ENCODE measurements around the gene RRBP1.

The RRBP1 gene

GRCh38 chr20:17682103-17682888 lies at the start of gene RRBP1:
Gene RRBP1, minus strand, starts transcription at chr20:17682242. Its CDS starts 21,735 bp downstream, at chr20:17660507.
- Histone ChIP-seq H3K9me3 (ENCODE audit: severe bottlenecking) (no peaks in the 10 kb centered on the region), H3K36me3 (ENCODE audit: low read depth) (peaks cover 29% of the 10 kb centered on the region), H3K27ac (ENCODE audit: poor library complexity, severe bottlenecking) (peak within 1 kb of the TSS; percentile 89), H3K27me3 (ENCODE audit: insufficient read depth, poor library complexity, severe bottlenecking) (peaks cover 3% of the 10 kb centered on the region), H3K4me3 (ENCODE audit: severe bottlenecking) (peak within 1 kb of the TSS; percentile 86), H3K4me1 (ENCODE audit: insufficient read depth, poor library complexity, severe bottlenecking) (peaks cover 7% of the 10 kb centered on the region)
- DNase-seq (ENCODE audit: low spot score) (peak; percentile 99), ATAC-seq (ENCODE audit: low read depth) (peak; percentile 95)
- TF ChIP-seq CTCF (IDR thresholded peaks at IDR 0.05; ENCODE audit: poor library complexity, severe bottlenecking): peak; percentile 77

- ATAC-seq (ENCODE audit: low read depth) (no peak), DNase-seq (ENCODE audit: low spot score) (no peak)
- Histone ChIP-seq H3K4me3 (ENCODE audit: severe bottlenecking) (no peak overlapping the region), H3K36me3 (ENCODE audit: low read depth) (no peaks in the 10 kb centered on the region), H3K4me1 (ENCODE audit: insufficient read depth, poor library complexity, severe bottlenecking) (no peaks in the 10 kb centered on the region), H3K27ac (ENCODE audit: poor library complexity, severe bottlenecking) (no peak overlapping the region), H3K27me3 (ENCODE audit: insufficient read depth, poor library complexity, severe bottlenecking) (no peaks in the 10 kb centered on the region), H3K9me3 (ENCODE audit: severe bottlenecking) (no peaks in the 10 kb centered on the region)
- TF ChIP-seq CTCF (IDR thresholded peaks at IDR 0.05; ENCODE audit: poor library complexity, severe bottlenecking): no peak
Observed at GRCh38 chr20:17731233-17731632, 49.2 kb upstream of the RRBP1 start.

GRCh38 chr20:17730071-17730470 lies 48.0 kb upstream of the RRBP1 start:
- no peak for TF ChIP-seq CTCF (IDR thresholded peaks at IDR 0.05; ENCODE audit: poor library complexity, severe bottlenecking)
- Histone ChIP-seq H3K4me3 (ENCODE audit: severe bottlenecking) (no peak overlapping the region), H3K27me3 (ENCODE audit: insufficient read depth, poor library complexity, severe bottlenecking) (no peaks in the 10 kb centered on the region), H3K9me3 (ENCODE audit: severe bottlenecking) (no peaks in the 10 kb centered on the region), H3K36me3 (ENCODE audit: low read depth) (no peaks in the 10 kb centered on the region), H3K27ac (ENCODE audit: poor library complexity, severe bottlenecking) (no peak overlapping the region), H3K4me1 (ENCODE audit: insufficient read depth, poor library complexity, severe bottlenecking) (no peaks in the 10 kb centered on the region)
- DNase-seq (ENCODE audit: low spot score) (no peak), ATAC-seq (ENCODE audit: low read depth) (no peak)

- TF ChIP-seq CTCF (IDR thresholded peaks at IDR 0.05; ENCODE audit: poor library complexity, severe bottlenecking): no peak
- ATAC-seq (ENCODE audit: low read depth) (no peak), DNase-seq (ENCODE audit: low spot score) (no peak)
- no peak overlapping the region for H3K27ac ChIP-seq (ENCODE audit: poor library complexity, severe bottlenecking)
- no peak overlapping the region for H3K4me3 ChIP-seq (ENCODE audit: severe bottlenecking)
- no peaks in the 10 kb centered on the region for H3K9me3 ChIP-seq (ENCODE audit: severe bottlenecking)
- no peaks in the 10 kb centered on the region for H3K27me3 ChIP-seq (ENCODE audit: insufficient read depth, poor library complexity, severe bottlenecking)
- no peaks in the 10 kb centered on the region for H3K36me3 ChIP-seq (ENCODE audit: low read depth)
- no peaks in the 10 kb centered on the region for H3K4me1 ChIP-seq (ENCODE audit: insufficient read depth, poor library complexity, severe bottlenecking)
Observed at GRCh38 chr20:17728074-17728473, 46.0 kb upstream of the RRBP1 start.

GRCh38 chr20:17727351-17727750 lies 45.3 kb upstream of the RRBP1 start:
- TF ChIP-seq CTCF (IDR thresholded peaks at IDR 0.05; ENCODE audit: poor library complexity, severe bottlenecking): no peak
- H3K4me1 ChIP-seq (ENCODE audit: insufficient read depth, poor library complexity, severe bottlenecking): no peaks in the 10 kb centered on the region
- no peaks in the 10 kb centered on the region for H3K9me3 ChIP-seq (ENCODE audit: severe bottlenecking)
- no peak overlapping the region for H3K4me3 ChIP-seq (ENCODE audit: severe bottlenecking)
- no peaks in the 10 kb centered on the region for H3K36me3 ChIP-seq (ENCODE audit: low read depth)
- ATAC-seq (ENCODE audit: low read depth) (no peak), DNase-seq (ENCODE audit: low spot score) (no peak)
- no peak overlapping the region for H3K27ac ChIP-seq (ENCODE audit: poor library complexity, severe bottlenecking)
- H3K27me3 ChIP-seq (ENCODE audit: insufficient read depth, poor library complexity, severe bottlenecking): no peaks in the 10 kb centered on the region
